GM19240 (cell line): Measurements from ENCODE around the gene ADAM11.
"Not testable (repeated sequence)": the region's sequence is repeated elsewhere in the genome, so short reads cannot be mapped to it uniquely, and the experiment has no call there.

ENCODE experiments used
- DNase-seq: peaks from one replicate; pipeline ENCODE4 v3.0.0; 2011; ENCODE audit warnings: low spot score; ENCODE audit not compliant: insufficient read length

ADAM11 gene

GRCh38 chr17:44795928-44796327 lies 37.1 kb downstream of the ADAM11 start:
- no peak for DNase-seq

GRCh38 chr17:44796731-44797130 lies 37.9 kb downstream of the ADAM11 start:
- no peak for DNase-seq

GRCh38 chr17:44797802-44798201 lies 39.0 kb downstream of the ADAM11 start:
- no peak for DNase-seq

GRCh38 chr17:44798356-44798755 lies 39.6 kb downstream of the ADAM11 start:
- no peak for DNase-seq

- DNase-seq, result no peak
Observed at GRCh38 chr17:44801880-44802279, 43.1 kb downstream of the ADAM11 start.

GRCh38 chr17:44804302-44805089 lies 45.7 kb downstream of the ADAM11 start:
- DNase-seq, result no peak

GRCh38 chr17:44807093-44807816 lies 48.5 kb downstream of the ADAM11 start:
- no peak for DNase-seq

GRCh38 chr17:44807817-44808155 lies 49.0 kb downstream of the ADAM11 start:
- no peak for DNase-seq

- no peak for DNase-seq
Observed at GRCh38 chr17:44808156-44808555, 49.4 kb downstream of the ADAM11 start.

GRCh38 chr17:44808656-44809388 lies 50.0 kb downstream of the ADAM11 start:
- DNase-seq, result not testable (repeated sequence)

- DNase-seq, result no peak
Observed at GRCh38 chr17:44812263-44812662, 53.5 kb downstream of the ADAM11 start.

GRCh38 chr17:44818508-44818907 lies 59.7 kb downstream of the ADAM11 start:
- DNase-seq, result not testable (repeated sequence)

GRCh38 chr17:44820631-44821212 lies 61.9 kb downstream of the ADAM11 start:
- DNase-seq, result no peak

GRCh38 chr17:44825236-44825635 lies 66.4 kb downstream of the ADAM11 start:
- DNase-seq, result not testable (repeated sequence)

GRCh38 chr17:44826123-44826790 lies 67.5 kb downstream of the ADAM11 start:
- no peak for DNase-seq

- DNase-seq, result no peak
Observed at GRCh38 chr17:44827863-44828262, 69.1 kb downstream of the ADAM11 start.

GRCh38 chr17:44828919-44829522 lies 70.2 kb downstream of the ADAM11 start:
- no peak for DNase-seq

- no peak for DNase-seq
Observed at GRCh38 chr17:44829523-44830358, 71.0 kb downstream of the ADAM11 start, which contains the start of gene GJC1. Gene GJC1, minus strand, starts transcription at chr17:44830287. Its CDS starts 24,470 bp downstream, at chr17:44805817.

GRCh38 chr17:44830359-44831288 lies 71.8 kb downstream of the ADAM11 start:
- DNase-seq, result no peak
